ENCODE measurements around the gene ZBTB40.

Gene ZBTB40

GRCh38 chr1:22578732-22579361 lies 127.2 kb downstream of the ZBTB40 start:
- Histone ChIP-seq H2AFZ (ENCODE audit: low read depth, low read length) (no peak overlapping the region), H3K27ac (ENCODE audit: low read length) (no peak overlapping the region), H3K79me2 (ENCODE audit: insufficient read depth, low read length) (no peaks in the 10 kb centered on the region), H3K27me3 (ENCODE audit: insufficient read depth, low read length, poor library complexity) (no peaks in the 10 kb centered on the region), H4K20me1 (ENCODE audit: insufficient read depth, low read length) (no peaks in the 10 kb centered on the region), H3K9me3 (ENCODE audit: insufficient read depth, low read length, severe bottlenecking) (peaks cover 18% of the 10 kb centered on the region), H3K4me3 (ENCODE audit: low read depth in 1 of 2, low read length in 2 of 2) (peak overlapping the region in 1 of 2 experiments; percentile 6; a peak in 1 of 4 replicates), H3K4me1 (ENCODE audit: insufficient read depth, low read length) (no peaks in the 10 kb centered on the region), H3K9ac (ENCODE audit: low read depth, low read length) (no peak overlapping the region), H3K4me2 (ENCODE audit: insufficient read depth, low read length) (no peak overlapping the region), H3K36me3 (ENCODE audit: insufficient read depth, low read length) (no peaks in the 10 kb centered on the region)
- no peak for DNase-seq
- ATAC-seq (ENCODE audit: insufficient read depth, low read depth), result no peak
- TF ChIP-seq, protein P1, sequence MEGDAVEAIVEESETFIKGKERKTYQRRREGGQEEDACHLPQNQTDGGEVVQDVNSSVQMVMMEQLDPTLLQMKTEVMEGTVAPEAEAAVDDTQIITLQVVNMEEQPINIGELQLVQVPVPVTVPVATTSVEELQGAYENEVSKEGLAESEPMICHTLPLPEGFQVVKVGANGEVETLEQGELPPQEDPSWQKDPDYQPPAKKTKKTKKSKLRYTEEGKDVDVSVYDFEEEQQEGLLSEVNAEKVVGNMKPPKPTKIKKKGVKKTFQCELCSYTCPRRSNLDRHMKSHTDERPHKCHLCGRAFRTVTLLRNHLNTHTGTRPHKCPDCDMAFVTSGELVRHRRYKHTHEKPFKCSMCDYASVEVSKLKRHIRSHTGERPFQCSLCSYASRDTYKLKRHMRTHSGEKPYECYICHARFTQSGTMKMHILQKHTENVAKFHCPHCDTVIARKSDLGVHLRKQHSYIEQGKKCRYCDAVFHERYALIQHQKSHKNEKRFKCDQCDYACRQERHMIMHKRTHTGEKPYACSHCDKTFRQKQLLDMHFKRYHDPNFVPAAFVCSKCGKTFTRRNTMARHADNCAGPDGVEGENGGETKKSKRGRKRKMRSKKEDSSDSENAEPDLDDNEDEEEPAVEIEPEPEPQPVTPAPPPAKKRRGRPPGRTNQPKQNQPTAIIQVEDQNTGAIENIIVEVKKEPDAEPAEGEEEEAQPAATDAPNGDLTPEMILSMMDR (IDR thresholded peaks at IDR 0.05; ENCODE audit: borderline replicate concordance, extremely low read depth, low read length, poor library complexity, severe bottlenecking), result no peak
- no peak for TF ChIP-seq EZH2 (IDR thresholded peaks at IDR 0.05; ENCODE audit: borderline replicate concordance, low read depth, low read length, severe bottlenecking)

- Histone ChIP-seq H3K9ac (ENCODE audit: low read depth, low read length) (no peak overlapping the region), H4K20me1 (ENCODE audit: insufficient read depth, low read length) (no peaks in the 10 kb centered on the region), H3K79me2 (ENCODE audit: insufficient read depth, low read length) (no peaks in the 10 kb centered on the region), H3K36me3 (ENCODE audit: insufficient read depth, low read length) (no peaks in the 10 kb centered on the region), H3K9me3 (ENCODE audit: insufficient read depth, low read length, severe bottlenecking) (peaks cover 18% of the 10 kb centered on the region), H3K4me3 (ENCODE audit: low read depth in 1 of 2, low read length in 2 of 2) (no peak overlapping the region), H3K4me1 (ENCODE audit: insufficient read depth, low read length) (no peaks in the 10 kb centered on the region), H3K27me3 (ENCODE audit: insufficient read depth, low read length, poor library complexity) (no peaks in the 10 kb centered on the region), H3K4me2 (ENCODE audit: insufficient read depth, low read length) (no peak overlapping the region), H3K27ac (ENCODE audit: low read length) (no peak overlapping the region), H2AFZ (ENCODE audit: low read depth, low read length) (no peak overlapping the region)
- ATAC-seq (ENCODE audit: insufficient read depth, low read depth) (no peak), DNase-seq (no peak)
- TF ChIP-seq, protein P1 (IDR thresholded peaks at IDR 0.05; ENCODE audit: borderline replicate concordance, extremely low read depth, low read length, poor library complexity, severe bottlenecking), result no peak
Measured at GRCh38 chr1:22579541-22580155, 128.0 kb downstream of the ZBTB40 start.

Data from DND-41 (cell line).